HL-60 (cell line): ENCODE results near the gene PAK3.

Experiments used
- DNase-seq, 2 experiments: peaks; one replicate each; pipeline ENCODE4 v3.0.0-alpha.2; 2010 to 2020; ENCODE audit warnings: low read depth in 1 of 2, low spot score in 1 of 2
- H3K27ac ChIP-seq: fragments of 250-450 bp; sonication (Bioruptor Pico); replicated peaks from 2 replicates; pipeline ENCODE4 v1.5.1; 2020; ENCODE audit warnings: mild to moderate bottlenecking, moderate library complexity
- H3K27me3 ChIP-seq: fragments of 250-450 bp; sonication (Bioruptor Pico); 2 replicates; pipeline ENCODE4 v1.5.1; 2021; ENCODE audit warnings: mild to moderate bottlenecking, moderate library complexity; ENCODE audit not compliant: insufficient read depth, poor library complexity, severe bottlenecking
- H3K4me3 ChIP-seq: replicated peaks from 2 replicates; pipeline ENCODE4 v1.5.1; 2011; ENCODE audit warnings: mild to moderate bottlenecking, control low read depth, low read length; ENCODE audit not compliant: insufficient read depth
- GABPA ChIP-seq: IDR thresholded peaks from 2 replicates; pipeline ENCODE4 v1.6.1; 2012; ENCODE audit warnings: low read depth
- POLR2AphosphoS5 ChIP-seq: IDR thresholded peaks from 2 replicates; pipeline ENCODE4 v1.6.1; 2012; ENCODE audit warnings: low read depth
- SPI1 ChIP-seq: IDR thresholded peaks from 2 replicates; pipeline ENCODE4 v1.6.1; 2012; ENCODE audit warnings: low read depth, mild to moderate bottlenecking, borderline replicate concordance
- TF ChIP-seq, protein P1 (sequence below): IDR thresholded peaks from one replicate; pipeline ENCODE4 v1.5.1; 2011; ENCODE audit warnings: low read length, control low read depth, inconsistent platforms; ENCODE audit not compliant: insufficient read depth
- TF ChIP-seq, protein P2 (sequence below): IDR thresholded peaks from 2 replicates; pipeline ENCODE4 v1.6.1; 2012; ENCODE audit warnings: low read depth; ENCODE audit not compliant: insufficient replicate concordance

The PAK3 gene

GRCh38 chrX:111244235-111244750, 148.3 kb downstream of the PAK3 start:
- DNase-seq, result no peak
- H3K27me3 ChIP-seq, result no peaks in the 10 kb centered on the region
- H3K27ac ChIP-seq, result no peak overlapping the region
- no peak overlapping the region for H3K4me3 ChIP-seq
- TF ChIP-seq POLR2AphosphoS5 (no peak), SPI1 (no peak), GABPA (no peak)
- TF ChIP-seq, protein P1, sequence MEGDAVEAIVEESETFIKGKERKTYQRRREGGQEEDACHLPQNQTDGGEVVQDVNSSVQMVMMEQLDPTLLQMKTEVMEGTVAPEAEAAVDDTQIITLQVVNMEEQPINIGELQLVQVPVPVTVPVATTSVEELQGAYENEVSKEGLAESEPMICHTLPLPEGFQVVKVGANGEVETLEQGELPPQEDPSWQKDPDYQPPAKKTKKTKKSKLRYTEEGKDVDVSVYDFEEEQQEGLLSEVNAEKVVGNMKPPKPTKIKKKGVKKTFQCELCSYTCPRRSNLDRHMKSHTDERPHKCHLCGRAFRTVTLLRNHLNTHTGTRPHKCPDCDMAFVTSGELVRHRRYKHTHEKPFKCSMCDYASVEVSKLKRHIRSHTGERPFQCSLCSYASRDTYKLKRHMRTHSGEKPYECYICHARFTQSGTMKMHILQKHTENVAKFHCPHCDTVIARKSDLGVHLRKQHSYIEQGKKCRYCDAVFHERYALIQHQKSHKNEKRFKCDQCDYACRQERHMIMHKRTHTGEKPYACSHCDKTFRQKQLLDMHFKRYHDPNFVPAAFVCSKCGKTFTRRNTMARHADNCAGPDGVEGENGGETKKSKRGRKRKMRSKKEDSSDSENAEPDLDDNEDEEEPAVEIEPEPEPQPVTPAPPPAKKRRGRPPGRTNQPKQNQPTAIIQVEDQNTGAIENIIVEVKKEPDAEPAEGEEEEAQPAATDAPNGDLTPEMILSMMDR, result peak; percentile 19
- TF ChIP-seq, protein P2, sequence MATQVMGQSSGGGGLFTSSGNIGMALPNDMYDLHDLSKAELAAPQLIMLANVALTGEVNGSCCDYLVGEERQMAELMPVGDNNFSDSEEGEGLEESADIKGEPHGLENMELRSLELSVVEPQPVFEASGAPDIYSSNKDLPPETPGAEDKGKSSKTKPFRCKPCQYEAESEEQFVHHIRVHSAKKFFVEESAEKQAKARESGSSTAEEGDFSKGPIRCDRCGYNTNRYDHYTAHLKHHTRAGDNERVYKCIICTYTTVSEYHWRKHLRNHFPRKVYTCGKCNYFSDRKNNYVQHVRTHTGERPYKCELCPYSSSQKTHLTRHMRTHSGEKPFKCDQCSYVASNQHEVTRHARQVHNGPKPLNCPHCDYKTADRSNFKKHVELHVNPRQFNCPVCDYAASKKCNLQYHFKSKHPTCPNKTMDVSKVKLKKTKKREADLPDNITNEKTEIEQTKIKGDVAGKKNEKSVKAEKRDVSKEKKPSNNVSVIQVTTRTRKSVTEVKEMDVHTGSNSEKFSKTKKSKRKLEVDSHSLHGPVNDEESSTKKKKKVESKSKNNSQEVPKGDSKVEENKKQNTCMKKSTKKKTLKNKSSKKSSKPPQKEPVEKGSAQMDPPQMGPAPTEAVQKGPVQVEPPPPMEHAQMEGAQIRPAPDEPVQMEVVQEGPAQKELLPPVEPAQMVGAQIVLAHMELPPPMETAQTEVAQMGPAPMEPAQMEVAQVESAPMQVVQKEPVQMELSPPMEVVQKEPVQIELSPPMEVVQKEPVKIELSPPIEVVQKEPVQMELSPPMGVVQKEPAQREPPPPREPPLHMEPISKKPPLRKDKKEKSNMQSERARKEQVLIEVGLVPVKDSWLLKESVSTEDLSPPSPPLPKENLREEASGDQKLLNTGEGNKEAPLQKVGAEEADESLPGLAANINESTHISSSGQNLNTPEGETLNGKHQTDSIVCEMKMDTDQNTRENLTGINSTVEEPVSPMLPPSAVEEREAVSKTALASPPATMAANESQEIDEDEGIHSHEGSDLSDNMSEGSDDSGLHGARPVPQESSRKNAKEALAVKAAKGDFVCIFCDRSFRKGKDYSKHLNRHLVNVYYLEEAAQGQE, result no peak

DNA sequence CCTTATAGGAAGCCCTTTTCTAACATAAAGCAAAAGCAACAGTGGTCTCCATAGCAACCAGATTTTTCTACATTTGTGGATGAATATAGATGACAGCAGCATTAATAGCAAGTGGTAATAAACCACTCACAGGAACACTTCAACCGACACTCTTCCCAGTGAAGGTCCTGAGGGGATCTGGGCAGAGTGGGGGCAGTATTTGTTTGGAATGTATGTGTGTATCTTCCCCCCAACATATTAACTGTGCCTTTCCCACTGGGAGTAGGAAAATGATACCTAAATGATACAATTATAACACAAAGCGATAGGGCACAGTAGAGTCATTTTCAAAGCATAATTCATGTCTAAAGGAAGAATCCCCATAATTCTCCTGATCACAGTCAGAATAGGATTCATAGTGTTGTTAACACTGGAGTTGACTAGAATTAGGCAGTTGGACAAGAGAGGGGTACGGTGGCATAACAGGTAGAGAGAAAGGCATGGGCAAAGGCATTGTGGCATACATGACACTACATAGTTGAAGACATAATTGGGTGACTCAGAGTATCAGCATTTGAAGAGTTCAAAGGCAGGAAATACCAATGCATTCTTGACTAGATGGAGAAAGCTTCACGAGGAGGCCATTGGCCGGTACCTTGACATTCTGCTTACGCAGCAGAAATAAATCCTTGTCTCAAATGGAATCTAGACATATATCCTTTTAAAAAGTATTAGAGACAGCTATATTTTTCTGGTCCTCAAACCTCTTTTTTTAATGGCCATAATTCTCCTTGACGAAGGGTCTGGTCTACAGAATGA, 159.1 kb downstream of the PAK3 start:
- Histone ChIP-seq H3K4me3 (no peak overlapping the region), H3K27me3 (no peaks in the 10 kb centered on the region), H3K27ac (no peak overlapping the region)
- DNase-seq, result no peak
- TF ChIP-seq, protein P2, result no peak
- TF ChIP-seq POLR2AphosphoS5 (no peak), SPI1 (no peak), GABPA (no peak)
- TF ChIP-seq, protein P1, result no peak

GRCh38 chrX:111257733-111258132, 161.7 kb downstream of the PAK3 start:
- no peak overlapping the region for H3K4me3 ChIP-seq
- H3K27me3 ChIP-seq, result no peaks in the 10 kb centered on the region
- H3K27ac ChIP-seq, result no peak overlapping the region
- no peak for TF ChIP-seq SPI1
- no peak for TF ChIP-seq POLR2AphosphoS5
- TF ChIP-seq GABPA, result no peak
- TF ChIP-seq, protein P1, result no peak
- TF ChIP-seq, protein P2, result no peak
- no peak for DNase-seq
